Measurements from ENCODE around the gene KCNAB2.
A peak's percentile ranks its signal among the peaks of the same experiment; 100 is the strongest.
"Not testable (repeated sequence)": the region's sequence is repeated elsewhere in the genome, so short reads cannot be mapped to it uniquely, and the experiment has no call there.

The KCNAB2 gene

DNA sequence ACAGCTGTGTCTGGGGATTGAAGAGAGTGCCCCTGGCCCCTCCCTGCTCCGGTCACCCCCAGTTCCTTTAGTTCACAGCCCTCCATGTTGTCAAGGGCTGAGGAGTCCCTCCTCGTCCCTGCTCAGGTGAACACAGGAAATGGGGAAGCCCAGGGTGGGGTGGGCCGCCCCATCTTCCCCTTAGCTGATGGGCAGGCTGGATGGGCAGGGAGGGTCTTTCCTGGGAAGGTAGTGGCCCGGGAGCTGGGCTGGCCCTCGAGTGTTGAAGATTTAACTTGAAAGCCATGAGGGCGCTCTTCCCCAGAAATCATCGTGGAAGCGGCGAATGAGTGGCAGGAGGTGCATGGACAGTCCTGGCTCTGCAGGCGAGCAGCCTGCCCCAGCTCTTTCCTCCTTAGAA, 35.1 kb upstream of the KCNAB2 start:
- DNase-seq = no peak

DNA sequence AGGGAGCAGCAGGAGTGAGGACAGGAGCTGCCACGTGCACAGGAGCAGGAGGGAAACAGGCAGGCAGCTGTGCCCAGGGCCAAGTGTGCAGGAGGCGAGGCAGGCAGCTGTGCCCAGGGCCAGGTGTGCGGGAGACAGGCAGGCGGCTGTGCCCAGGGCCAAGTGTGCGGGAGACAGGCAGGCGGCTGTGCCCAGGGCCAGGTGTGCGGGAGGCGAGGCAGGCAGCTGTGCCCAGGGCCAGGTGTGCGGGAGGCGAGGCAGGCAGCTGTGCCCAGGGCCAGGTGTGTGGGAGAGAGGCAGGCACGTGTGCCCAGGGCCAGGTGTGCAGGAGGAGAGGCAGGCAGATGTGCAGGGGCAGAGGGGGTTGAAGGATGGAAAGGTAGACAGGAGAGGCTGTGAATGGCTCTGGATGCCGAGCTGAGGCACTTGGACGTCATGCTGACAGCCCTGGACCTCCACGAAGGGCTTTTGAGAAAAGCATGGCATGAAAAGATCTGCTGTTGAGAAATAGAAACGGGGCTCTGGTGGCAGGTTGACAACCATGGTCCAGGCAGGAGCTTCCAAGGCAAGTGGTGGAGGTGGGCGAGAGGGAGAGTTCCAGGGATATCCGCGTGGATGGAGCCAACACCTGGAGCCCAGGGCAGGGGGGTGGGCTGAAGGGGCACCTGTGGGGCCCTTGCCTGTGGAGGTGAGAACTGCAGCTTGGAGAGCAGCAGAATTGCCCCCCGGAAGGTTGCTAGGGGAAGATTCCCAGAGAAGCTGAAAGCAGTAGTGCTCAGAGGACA, 34.3 kb upstream of the KCNAB2 start:
- no peak for DNase-seq

DNA sequence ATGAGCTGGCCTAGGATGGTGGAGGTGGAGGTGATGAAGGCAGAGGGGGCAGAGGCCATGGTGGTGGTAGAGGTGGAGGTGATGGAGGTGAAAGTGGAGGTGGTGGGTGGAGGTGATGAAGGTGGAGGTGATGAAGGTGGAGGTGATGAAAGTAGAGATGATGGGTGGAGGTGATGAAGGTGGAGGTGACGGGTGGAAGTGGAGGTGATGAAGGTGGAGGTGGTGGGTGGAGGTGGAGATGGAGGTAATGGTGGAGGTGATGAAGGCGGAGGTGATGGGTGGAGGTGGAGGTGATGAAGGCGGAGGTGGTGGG, 33.8 kb upstream of the KCNAB2 start:
- DNase-seq = no peak

DNA sequence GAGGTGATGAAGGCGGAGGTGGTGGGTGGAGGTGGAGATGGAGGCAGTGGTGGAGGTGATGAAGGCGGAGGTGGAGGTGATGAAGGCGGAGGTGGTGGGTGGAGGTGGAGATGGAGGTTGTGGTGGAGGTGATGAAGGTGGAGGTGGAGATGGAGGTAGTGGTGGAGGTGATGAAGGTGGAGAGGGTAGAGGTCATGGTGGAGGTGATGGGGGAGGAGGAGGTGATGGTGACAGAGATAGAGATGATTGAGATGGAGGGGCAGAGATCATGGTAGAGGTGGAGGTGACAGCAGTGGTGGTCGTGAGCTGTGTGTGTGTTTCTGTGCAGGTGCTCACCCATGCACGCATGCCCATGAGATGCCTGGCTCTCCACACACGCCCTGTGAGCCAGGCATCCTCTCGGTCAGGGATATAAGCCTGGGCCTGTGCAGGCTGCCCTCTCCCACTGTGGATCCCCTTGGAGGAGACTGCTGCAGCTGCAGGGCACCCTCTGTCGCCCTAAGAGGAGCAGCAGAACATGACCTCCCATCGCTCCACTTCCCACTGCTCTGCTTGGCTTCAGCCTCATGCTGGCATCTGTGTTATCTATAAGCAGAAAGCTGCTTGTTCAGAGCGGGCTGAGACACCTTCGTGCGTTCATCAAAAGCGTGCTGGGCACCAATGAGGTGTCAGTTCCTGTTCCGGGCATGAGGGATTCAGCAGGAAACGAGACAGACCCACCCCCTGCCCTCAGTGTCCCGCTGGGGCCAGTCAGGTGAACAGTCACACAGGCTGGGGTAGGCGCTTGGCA, 33.0 kb upstream of the KCNAB2 start:
- DNase-seq = no peak

DNA sequence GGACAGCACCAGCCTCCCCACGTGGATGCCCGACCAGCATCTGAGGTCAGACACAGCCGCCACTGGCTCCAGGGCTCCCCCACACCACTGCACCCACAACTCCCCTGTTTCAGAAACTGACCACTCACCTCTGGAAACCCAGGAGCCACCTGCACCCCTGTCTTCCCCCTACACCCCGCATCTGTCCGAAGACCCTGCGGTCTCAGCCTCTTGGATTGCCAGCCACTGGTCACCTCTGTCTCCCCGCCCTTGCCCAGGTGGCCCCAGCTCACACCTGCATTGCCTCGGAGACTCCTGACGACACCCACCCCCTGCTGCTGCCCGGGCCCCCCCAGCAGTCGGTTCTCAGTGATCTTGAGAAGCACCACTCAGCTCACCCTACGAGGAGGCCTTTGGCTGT, 32.2 kb upstream of the KCNAB2 start:
- no peak for DNase-seq

DNA sequence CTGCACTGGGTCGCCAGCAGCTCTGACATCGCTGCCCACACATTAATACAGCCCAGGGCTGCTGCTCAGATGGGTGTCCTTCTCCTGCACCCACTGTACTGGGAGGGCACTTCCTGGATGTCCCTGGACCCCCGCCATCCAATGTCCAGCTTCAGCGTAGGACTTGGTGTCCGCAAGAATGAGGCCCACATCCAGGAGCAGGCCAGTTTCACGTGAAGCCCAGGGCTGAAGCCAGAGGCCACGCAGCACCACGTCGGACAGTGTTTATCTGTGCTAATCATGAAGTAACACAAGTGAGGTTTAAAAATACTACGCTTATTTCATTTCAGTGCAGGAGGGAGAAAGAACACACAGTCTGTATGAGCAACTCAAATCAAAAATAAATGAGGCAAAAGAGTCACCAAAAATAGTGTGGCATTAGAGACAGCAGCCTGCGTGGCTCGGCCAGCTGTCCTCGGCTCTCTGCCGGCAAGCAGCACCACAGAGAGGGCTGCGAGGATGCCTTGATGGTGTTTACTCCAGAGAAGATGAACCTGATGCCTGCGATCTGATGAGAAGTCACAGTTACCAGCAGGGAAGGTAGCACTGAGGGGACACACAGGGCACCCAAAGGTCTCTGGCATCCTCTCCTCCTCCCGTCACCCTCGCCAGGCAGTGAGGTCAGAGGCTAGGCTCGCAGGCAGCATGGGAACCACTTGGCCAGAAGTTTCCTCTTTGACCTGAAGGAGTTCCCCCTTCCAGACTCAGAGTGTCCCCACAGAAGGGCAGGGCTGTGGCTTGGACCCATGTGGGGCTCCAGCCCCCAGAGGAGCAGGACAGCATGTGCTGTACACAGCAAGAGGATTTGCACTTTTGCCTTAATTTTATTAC, 31.3 kb upstream of the KCNAB2 start:
- DNase-seq = peak in 1 of 14 donors; percentile 45

DNA sequence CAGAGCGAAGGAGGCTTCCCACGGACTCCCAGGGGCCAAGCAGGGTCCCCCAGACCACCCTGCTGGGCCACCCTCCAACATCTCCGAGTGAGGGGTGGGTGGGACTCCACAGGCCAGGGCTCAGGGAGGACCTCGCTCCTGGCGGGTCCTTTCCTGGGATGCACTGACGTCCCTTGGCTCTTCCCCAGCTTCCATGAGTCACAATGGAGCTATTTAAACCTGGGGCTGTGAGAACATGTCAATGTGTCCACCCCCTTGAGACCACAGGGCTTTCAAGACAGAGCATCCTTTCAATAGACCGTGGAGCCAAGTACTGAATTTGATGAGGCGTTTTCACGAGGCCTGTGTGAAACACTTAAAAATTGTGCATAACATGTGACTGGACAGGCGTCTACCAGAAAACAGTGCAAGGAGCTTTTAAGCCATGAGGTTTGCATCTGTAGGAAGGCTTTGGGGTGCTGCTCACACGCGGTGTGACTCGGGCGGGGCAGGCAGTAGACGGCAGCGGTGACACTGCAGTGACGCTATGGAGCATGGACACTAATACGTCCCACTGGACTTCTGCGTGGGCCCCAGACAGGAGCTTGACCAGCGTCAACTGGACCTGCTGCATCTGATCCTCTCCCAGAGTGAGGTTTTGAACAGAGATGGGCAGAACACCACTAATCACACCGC, 29.4 kb upstream of the KCNAB2 start:
- DNase-seq = peak in 1 of 14 donors; percentile 21

DNA sequence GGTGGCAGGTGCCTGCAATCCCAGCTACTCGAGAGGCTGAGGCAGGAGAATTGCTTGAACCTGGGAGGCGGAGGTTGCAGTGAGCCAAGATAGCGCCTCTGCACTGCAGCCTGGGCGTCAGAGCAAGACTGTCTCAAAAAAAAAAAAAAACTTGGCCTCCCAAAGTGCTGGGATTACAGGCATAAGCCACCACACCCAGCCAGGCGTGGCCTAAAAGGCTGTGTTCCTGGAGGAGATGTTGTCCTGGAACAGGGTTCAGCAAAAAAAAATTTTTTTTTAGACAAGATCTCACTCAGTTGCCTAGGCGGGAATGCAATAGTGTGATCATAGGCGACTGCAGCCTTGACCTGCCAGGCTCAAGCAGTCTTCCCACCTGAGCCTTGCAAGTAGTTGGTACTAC, 28.0 kb upstream of the KCNAB2 start:
- DNase-seq = not testable (repeated sequence)

DNA sequence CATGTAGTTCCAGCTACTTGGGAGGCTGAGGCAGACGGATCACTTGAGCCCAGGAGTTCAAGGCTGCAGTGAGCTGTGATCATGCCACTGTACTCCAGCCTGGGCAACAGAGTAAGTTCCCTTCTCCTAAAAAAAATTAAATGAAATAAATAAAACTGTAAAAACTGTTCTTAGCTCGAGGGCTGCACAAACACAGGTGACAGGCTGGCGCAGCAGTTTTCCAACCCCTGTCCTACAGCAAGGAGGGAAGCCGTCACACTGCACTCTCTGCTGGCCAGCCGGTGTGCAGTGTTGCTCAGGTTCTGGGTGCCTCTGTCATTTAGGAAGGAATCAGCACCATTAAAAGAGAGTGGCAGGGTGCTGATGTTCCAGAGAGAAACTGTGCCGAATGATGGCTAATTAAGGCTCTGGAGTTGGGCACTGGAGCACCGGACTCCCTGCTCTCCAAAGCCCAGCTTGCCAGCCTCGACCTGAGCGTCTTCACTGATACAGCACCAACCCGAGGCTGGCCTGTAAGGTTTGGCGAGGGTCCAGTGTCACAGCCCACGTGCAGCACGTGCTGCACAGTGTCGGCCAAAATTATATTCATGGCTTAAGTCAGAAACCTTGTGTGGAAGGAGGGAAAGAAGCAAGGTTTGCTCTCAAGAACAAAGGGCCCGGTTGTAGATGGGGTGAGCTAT, 26.4 kb upstream of the KCNAB2 start:
- DNase-seq = no peak

DNA sequence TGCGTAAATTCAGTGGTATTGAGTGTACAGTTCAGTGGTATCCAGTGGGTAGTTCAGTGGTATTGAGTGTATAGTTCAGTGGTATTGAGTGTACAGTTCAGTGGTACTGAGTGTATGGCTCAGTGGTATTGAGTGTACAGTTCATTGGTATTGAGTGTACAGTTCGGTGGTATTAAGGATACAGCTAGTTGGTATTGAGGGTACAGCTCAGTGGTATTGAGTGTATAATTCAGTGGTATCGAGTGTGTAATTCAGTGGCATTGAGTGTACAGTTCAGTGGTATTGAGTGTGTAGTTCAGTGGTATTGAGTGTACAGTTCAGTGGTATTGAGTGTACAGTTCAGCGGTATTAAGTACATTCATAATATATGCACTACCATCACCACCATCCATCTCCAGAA, 23.5 kb upstream of the KCNAB2 start:
- no peak for DNase-seq

DNA sequence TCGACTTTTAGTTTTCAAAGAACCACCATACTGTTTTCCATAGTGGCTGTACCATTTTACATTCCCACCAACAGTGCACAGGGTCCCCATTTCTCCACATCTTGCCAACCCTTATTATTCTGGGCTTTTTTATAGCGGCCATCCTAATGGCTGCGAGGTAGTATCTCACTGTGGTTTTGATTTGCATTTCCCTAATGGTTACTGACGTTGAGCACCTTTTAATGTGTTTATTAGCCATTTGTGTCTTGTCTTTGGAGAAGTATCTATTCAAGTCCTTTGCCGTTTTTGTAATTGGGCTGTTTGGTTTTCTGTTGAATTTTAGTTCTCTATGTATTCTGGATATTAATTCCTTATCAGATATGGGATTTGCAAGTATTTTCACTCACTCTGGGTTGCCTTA, 22.3 kb upstream of the KCNAB2 start:
- no peak for DNase-seq

DNA sequence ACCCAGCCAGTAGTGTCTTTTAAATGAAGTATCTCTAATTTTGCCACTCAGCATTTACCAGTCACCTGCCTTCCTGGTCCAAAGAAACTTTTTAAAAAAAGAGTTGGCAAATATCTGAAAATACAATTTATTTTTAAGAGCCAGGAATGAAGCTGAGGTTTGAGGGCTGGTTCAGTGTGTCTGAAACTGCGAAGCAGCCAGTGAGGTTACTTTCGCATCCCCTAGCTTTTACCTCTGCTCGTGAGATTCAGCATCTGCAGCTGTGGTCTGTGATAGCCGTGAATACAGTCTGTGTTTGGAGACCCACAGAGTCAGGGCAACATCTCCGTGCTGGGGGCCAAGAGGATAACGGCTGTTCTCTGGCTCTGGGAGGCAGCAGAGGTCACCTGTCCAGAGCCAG, 21.3 kb upstream of the KCNAB2 start:
- DNase-seq = no peak

DNA sequence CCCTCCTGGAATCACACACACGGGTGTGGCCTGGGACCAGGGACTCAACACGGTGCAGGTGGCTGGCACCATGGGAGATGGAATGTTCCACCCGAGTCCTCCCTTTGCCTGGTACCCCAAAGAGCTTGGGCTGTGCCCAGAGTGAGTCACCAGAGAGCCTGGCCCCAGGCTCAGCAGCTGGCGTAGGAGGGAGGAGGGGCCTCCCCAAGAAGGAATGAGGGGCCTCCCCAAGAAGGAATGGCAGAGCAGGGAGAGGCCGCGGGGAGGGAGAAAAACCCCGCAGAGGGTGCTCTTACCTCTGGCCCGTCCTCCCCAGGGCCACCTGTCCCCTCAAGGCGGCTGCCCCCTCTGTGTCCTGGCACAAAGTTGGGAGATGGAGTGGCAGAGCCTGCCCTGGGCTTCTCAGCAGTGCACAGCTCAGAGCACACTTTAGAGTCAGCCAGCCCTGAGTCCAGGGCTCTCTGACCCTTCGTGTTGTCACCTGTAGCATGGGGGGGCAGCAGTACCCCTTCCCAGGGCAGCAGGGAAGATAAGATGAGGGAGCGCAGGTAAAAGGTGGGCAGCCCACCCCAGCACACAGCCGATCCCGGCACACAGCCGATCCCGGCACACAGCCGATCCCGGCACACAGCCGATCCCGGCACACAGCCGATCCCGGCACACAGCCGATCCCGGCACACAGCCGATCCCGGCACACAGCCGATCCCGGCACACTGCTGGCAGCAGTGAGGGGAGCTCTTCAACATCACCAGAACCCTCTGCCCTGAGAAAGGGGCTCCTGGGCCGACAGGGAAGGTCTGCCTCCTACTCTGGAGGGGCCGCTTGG, 20.2 kb upstream of the KCNAB2 start:
- peak in 1 of 14 donors; percentile 14 for DNase-seq

DNA sequence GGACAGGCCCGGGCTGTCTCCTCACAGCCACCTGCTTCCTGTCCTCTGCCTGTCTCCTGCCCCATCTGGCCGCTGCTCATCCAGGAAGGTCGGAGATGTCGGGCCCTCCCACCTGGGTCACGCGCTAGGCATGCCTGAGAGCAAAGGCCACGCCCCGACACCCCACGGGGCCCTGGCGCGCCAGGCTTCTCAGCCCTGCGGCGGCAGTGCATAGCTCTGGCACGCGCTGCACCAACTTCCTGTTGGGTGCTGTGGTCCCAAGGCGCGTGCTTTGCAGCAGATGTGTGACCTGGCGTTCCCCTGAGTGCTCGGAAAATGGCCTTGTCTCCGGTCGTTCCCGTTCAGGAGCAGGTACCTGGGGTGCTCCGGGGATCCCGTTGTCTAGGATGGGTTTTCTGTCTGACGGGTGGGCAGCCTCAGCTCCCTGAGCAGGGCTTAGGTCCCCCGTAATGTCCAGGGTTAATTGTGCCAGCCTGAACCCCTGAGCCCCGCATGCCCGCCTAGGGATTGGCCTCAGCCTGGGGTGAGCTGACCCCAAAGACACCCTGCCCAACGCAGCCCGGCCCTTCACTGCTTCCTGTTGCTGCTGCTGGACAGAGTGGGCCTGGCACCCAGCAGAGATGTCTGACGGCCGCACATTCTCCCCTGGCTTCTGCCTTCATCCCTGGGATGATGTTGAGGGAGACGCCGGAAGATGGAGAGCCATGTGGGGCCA, 19.4 kb upstream of the KCNAB2 start:
- peak in 6 of 14 donors; percentile 7 to 62 (median 20) for DNase-seq

DNA sequence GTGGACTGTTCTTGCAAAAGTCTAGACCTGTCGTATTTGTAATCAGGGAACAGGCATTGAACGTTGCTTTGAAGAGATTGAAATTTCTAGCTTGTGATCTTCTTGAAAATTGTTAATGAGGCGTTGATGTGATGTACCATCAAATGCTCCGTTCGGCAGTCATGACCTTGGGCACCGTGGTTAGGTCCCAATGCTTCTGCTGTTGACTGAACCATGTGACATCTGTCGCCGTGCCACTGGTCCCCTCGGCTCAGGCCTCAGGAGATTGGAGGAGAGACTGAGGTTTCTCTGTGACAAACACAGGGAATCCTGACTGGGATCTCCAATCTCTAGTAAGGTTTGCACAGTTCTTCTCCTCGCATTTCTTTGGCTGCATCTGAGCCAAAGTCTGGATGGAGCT, 18.1 kb upstream of the KCNAB2 start:
- no peak for DNase-seq

DNA sequence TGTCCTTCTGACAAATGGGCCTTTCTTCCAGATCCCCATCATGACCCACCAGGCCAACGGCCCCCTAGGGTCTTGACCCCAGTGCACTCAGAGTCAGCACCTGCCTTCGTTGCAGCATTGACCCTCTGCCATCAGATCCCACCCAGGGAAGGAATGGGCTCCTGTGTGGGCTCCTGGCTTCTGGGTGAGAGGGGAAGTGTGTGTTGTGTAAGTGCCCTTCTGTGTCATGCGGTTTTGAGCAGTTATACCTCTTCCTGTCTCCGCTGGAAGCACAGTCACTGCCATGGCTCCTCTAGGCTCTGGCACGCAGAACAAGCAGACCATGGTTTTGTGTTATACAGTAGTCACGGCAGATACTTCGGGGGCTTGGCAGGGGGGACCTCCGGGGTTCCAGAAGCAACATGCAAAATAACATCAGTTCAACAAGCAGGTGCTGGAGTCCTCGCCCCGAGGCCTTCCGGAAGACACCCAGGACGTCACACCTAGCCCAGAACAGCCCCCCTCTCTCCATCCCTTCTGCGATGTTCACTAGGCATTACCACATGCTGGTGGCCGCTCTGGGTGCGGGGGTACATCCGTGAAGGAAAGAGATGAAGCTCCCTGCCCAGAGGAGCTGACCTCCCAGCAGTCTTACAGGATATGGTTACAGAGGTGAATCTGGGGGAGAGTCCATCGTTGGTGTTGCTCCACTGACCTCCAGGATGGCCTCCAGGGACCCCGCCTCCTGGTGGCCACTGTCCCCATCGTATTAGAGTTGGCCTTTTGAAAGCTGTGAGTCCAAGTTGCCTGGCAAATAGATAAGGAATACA, 17.4 kb upstream of the KCNAB2 start:
- peak in 5 of 14 donors; percentile 5 to 57 (median 9) for DNase-seq

DNA sequence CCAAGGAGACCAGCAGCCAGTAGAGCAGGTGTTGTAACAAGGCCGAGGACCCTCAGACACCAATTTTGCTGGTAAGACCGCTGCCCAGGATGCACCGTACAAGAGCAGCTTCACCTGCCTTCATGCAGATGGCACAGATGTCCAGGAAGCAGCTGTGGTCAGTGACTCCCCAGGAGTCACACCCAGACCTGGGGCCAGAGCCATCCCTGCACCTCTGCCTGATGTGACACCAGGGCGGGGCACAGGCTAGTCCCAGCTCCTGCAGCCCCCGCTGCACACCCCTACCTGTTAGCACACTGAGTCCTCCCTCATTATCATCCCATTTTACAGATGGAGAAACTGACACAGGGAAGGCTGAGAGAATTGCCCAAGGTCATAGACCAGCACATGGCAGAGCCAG, 16.3 kb upstream of the KCNAB2 start:
- no peak for DNase-seq

DNA sequence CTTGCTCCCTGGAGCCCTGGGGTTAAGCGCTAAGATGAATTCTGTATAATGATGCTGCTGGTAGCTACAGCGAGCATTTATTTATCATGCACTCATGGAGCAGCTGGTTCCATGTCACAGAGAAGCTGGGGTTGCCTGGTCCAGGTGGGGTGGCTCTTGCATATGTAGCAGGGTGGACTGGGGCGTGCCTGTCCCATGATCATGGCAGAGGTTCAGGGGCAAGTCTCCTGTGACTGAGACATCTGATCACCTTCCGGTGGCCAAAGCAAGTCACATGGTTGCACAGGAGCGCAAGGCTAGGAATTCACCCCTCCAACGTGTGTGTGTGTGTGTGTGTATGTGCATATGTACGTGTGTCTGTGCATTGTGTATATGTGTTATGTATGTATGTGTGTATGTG, 15.6 kb upstream of the KCNAB2 start:
- no peak for DNase-seq

DNA sequence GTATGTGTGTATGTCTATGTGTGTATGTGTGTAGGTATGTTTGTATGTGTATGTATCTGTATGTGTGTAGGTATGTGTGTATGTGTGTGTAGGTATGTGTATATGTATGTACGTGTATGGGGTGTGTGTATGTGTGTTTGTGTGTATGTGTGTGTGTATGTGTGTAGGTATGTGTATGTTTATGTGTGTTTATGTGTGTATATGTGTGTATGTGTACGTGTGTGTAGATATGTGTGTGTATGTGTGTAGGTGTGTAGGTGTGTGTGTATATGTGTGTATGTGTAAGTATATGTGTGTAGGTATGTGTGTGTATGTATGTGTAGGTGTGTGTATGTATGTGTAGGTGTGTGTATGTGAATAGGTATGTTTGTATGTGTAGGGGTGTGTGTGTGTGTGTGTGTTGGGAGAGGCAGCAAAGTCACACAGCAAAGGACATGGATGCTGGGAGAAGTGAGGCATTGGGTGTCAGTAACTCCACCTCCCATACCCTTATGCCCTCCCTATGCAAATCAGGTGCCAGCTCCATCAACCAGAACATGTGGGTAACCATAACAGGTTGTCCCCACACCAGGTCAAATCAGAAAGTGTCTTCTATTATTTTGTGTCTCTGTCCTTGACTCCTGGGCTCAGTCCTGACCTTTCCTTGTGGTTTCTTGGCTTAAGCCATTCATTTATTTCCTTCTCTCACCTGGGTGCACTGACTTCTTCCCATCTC, 15.0 kb upstream of the KCNAB2 start:
- no peak for DNase-seq
